Smooth muscle cell (in vitro differentiated cells): ENCODE data around the gene MRPL2. TPM values are rescaled to one million over a fixed set of nuclear protein-coding genes. Genes with fewer than 3 reads are reported as not detected.

ENCODE experiments used
- DNase-seq: peaks from one replicate; lab custom pipeline; 2025; ENCODE audit not compliant: unreplicated experiment; lab: John Stamatoyannopoulos, UW
- H2AFZ ChIP-seq: fragments of 200-600 bp; sonication (generic); 2 replicates; pipeline ENCODE4 v1.6.0; 2016; ENCODE audit warnings: antibody characterized with exemption, low read depth, mild to moderate bottlenecking
- H3F3A ChIP-seq: fragments of 200-600 bp; sonication (generic); 2 replicates; pipeline ENCODE4 v1.6.0; 2017; ENCODE audit warnings: antibody characterized with exemption, low read depth
- H3K27ac ChIP-seq: fragments of 200-600 bp; sonication (generic); 2 replicates; pipeline ENCODE4 v1.5.1; 2016; ENCODE audit warnings: low read depth, mild to moderate bottlenecking
- H3K27me3 ChIP-seq: fragments of 200-600 bp; sonication (generic); 2 replicates; pipeline ENCODE4 v1.6.1; 2016; ENCODE audit warnings: low read depth, mild to moderate bottlenecking
- H3K36me3 ChIP-seq: fragments of 200-600 bp; sonication (generic); 2 replicates; pipeline ENCODE4 v1.5.1; 2016; ENCODE audit warnings: low read depth
- H3K4me1 ChIP-seq: fragments of 200-600 bp; sonication (generic); 2 replicates; pipeline ENCODE4 v1.5.1; 2016; ENCODE audit warnings: low read depth
- H3K4me2 ChIP-seq: fragments of 200-600 bp; sonication (generic); 2 replicates; pipeline ENCODE4 v1.6.0; 2016; ENCODE audit warnings: mild to moderate bottlenecking
- H3K4me3 ChIP-seq: fragments of 200-600 bp; sonication (generic); 2 replicates; pipeline ENCODE4 v1.5.1; 2016; ENCODE audit warnings: mild to moderate bottlenecking
- H3K79me2 ChIP-seq: fragments of 200-600 bp; sonication (generic); 2 replicates; pipeline ENCODE4 v1.6.0; 2016; ENCODE audit warnings: low read depth, mild to moderate bottlenecking
- H3K9ac ChIP-seq: fragments of 200-600 bp; sonication (generic); 2 replicates; pipeline ENCODE4 v1.6.0; 2016; ENCODE audit warnings: low read depth
- H3K9me3 ChIP-seq: fragments of 200-600 bp; sonication (generic); replicated peaks from 2 replicates; pipeline ENCODE4 v1.5.1; 2016; ENCODE audit warnings: low read depth
- H4K20me1 ChIP-seq: fragments of 200-600 bp; sonication (generic); 2 replicates; pipeline ENCODE4 v1.6.0; 2016; ENCODE audit warnings: low read depth
- WGBS: methylation state at CpG from one replicate; pipeline ENCODE4 v1.1.7; 2016; ENCODE audit warnings: low lambda C conversion rate; 5-methylcytosine and 5-hydroxymethylcytosine counted together
- polyA plus RNA-seq: library from polyadenylated mRNA; unstranded; fragments of >200 nt; fragmentation: Nextera tagmentation; extraction: Ambion mirVana; gene quantifications from 2 replicates; pipeline ENCODE4 v1.2.1, GENCODE V29; 2016
- total RNA-seq: library from RNA; depleted of rRNA; stranded (reverse); fragments of >200 nt; gene quantifications from 2 replicates; pipeline ENCODE4 v1.2.3, GENCODE V29; 2014
- TF ChIP-seq, protein P1 (sequence below): fragments of 200-600 bp; sonication (generic); IDR thresholded peaks from 2 replicates; pipeline ENCODE4 v1.5.1; 2017; ENCODE audit warnings: borderline replicate concordance, mild to moderate bottlenecking, antibody characterized with exemption; ENCODE audit not compliant: insufficient read depth, poor library complexity, severe bottlenecking

Gene MRPL2
- total and polyA plus RNA-seq, 2 experiments from 2014 or later = 24.0 to 112 TPM

DNA sequence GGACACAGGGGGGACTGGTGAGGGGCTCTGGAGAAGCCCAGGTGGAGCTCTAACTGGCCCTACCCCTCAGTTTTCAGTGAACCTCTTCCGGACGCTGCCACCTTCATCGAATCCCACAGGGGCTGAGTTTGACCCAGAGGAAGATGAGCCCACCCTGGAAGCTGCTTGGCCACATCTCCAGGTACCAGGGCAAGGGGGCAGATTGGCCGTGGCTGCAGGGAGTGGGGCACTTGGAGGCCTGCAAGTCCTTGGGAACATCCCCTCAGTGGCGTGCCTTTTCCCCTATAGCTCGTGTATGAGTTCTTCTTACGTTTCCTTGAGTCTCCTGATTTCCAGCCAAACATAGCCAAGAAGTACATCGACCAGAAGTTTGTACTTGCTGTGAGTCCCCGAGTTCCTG, 52.1 kb downstream of the MRPL2 start:
- Histone ChIP-seq H3K4me2 (no peak overlapping the region), H3K9ac (no peak overlapping the region), H3K4me3 (no peak overlapping the region), H3K36me3 (no peaks in the 10 kb centered on the region), H3F3A (no peaks in the 10 kb centered on the region), H2AFZ (no peak overlapping the region), H3K27ac (no peak overlapping the region), H3K9me3 (no peaks in the 10 kb centered on the region), H3K79me2 (peaks cover 5% of the 10 kb centered on the region), H3K4me1 (no peaks in the 10 kb centered on the region), H3K27me3 (no peaks in the 10 kb centered on the region), H4K20me1 (no peaks in the 10 kb centered on the region)
- 94% methylated on average over 9 of the region's 9 CpGs for WGBS
- no peak for DNase-seq
- TF ChIP-seq, protein P1, sequence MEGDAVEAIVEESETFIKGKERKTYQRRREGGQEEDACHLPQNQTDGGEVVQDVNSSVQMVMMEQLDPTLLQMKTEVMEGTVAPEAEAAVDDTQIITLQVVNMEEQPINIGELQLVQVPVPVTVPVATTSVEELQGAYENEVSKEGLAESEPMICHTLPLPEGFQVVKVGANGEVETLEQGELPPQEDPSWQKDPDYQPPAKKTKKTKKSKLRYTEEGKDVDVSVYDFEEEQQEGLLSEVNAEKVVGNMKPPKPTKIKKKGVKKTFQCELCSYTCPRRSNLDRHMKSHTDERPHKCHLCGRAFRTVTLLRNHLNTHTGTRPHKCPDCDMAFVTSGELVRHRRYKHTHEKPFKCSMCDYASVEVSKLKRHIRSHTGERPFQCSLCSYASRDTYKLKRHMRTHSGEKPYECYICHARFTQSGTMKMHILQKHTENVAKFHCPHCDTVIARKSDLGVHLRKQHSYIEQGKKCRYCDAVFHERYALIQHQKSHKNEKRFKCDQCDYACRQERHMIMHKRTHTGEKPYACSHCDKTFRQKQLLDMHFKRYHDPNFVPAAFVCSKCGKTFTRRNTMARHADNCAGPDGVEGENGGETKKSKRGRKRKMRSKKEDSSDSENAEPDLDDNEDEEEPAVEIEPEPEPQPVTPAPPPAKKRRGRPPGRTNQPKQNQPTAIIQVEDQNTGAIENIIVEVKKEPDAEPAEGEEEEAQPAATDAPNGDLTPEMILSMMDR = no peak

DNA sequence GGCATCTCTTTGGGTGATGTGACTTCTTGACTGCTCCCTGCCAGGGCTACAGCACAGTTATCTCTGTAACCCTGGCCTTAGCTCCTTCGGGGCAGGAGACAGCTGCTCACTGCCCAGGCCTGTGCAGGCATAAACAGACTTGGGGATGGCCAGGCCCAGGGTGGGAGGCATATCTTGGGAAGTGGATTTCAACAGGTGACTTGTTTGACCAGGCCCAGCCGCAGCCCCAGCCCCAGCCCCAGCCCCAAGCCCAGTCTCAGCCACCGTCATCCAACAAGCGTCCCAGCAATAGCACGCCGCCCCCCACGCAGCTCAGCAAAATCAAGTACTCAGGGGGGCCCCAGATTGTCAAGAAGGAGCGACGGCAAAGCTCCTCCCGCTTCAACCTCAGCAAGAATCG, 53.0 kb downstream of the MRPL2 start:
- peaks cover 4% of the 10 kb centered on the region for H3K79me2 ChIP-seq
- H3F3A ChIP-seq = no peaks in the 10 kb centered on the region
- H2AFZ ChIP-seq = no peak overlapping the region
- no peak overlapping the region for H3K27ac ChIP-seq
- TF ChIP-seq, protein P1 = no peak
- H4K20me1 ChIP-seq = no peaks in the 10 kb centered on the region
- no peak overlapping the region for H3K4me2 ChIP-seq
- H3K9ac ChIP-seq = no peak overlapping the region
- no peaks in the 10 kb centered on the region for H3K27me3 ChIP-seq
- no peaks in the 10 kb centered on the region for H3K9me3 ChIP-seq
- no peaks in the 10 kb centered on the region for H3K36me3 ChIP-seq
- H3K4me1 ChIP-seq = no peaks in the 10 kb centered on the region
- DNase-seq = no peak
- 97% methylated on average over 11 of the region's 11 CpGs for WGBS
- no peak overlapping the region for H3K4me3 ChIP-seq

DNA sequence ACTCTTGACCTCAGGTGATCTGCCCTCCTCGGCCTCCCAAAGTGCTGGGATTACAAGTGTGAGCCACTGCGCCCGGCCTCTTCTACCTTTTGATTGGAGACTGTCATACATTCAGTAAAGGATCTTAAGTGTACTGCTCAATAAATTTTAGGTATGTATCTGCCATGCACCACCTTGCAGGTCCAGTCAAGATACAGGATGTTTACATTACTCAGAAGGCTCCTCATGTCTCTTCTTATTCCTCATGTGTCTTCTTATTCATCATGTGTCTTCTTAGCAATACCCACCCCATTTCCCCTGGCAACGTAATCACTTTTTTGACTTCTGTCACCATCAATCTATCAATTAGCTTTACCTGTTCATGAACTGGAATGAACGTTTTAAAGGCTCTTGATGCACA, 53.4 kb downstream of the MRPL2 start:
- Histone ChIP-seq H3K4me3 (no peak overlapping the region), H3K9ac (no peak overlapping the region), H3K27me3 (no peaks in the 10 kb centered on the region), H4K20me1 (no peaks in the 10 kb centered on the region), H3K79me2 (peaks cover 4% of the 10 kb centered on the region), H3K9me3 (no peaks in the 10 kb centered on the region), H3K4me1 (no peaks in the 10 kb centered on the region), H3K36me3 (no peaks in the 10 kb centered on the region), H2AFZ (no peak overlapping the region), H3K4me2 (no peak overlapping the region), H3K27ac (no peak overlapping the region), H3F3A (no peaks in the 10 kb centered on the region)
- TF ChIP-seq, protein P1 = no peak
- no peak for DNase-seq
- WGBS = 94% methylated on average over 5 of the region's 5 CpGs

Other genes with a start within 250 kb of the MRPL2 start
- gene RPL7L1, start 179.8 kb downstream of the MRPL2 start, total RNA-seq = 64.0 and 75.4 TPM in 2 replicates
- gene RPL7L1, start 179.8 kb downstream of the MRPL2 start, polyA plus RNA-seq = 51.7 and 57.6 TPM in 2 replicates
- gene PTCRA, start 143.4 kb downstream of the MRPL2 start, total RNA-seq = not detected in 2 replicates
- not detected in 2 replicates for gene PTCRA, start 143.4 kb downstream of the MRPL2 start, polyA plus RNA-seq
- 16.3 and 20.5 TPM in 2 replicates for gene CNPY3, start 130.0 kb downstream of the MRPL2 start, total RNA-seq
- 42.6 and 51.4 TPM in 2 replicates for gene CNPY3, start 130.0 kb downstream of the MRPL2 start, polyA plus RNA-seq
- not detected in 2 replicates for gene GNMT, start 98.7 kb downstream of the MRPL2 start, total RNA-seq
- 0.17 TPM in 1 of 2 replicates, not detected in the other for gene GNMT, start 98.7 kb downstream of the MRPL2 start, polyA plus RNA-seq
- gene PEX6, start 80.3 kb downstream of the MRPL2 start, total RNA-seq = 9.7 and 11.3 TPM in 2 replicates
- gene PEX6, start 80.3 kb downstream of the MRPL2 start, polyA plus RNA-seq = 23.4 and 24.6 TPM in 2 replicates
- 33.4 and 51.3 TPM in 2 replicates for gene PPP2R5D, start 74.9 kb downstream of the MRPL2 start, total RNA-seq
- gene PPP2R5D, start 74.9 kb downstream of the MRPL2 start, polyA plus RNA-seq = 44.1 and 46.4 TPM in 2 replicates
- 71.3 and 86.7 TPM in 2 replicates for gene MEA1, start 45.5 kb downstream of the MRPL2 start, total RNA-seq
- 154 and 161 TPM in 2 replicates for gene MEA1, start 45.5 kb downstream of the MRPL2 start, polyA plus RNA-seq
- 51.5 and 61.8 TPM in 2 replicates for gene KLHDC3, start 45.2 kb downstream of the MRPL2 start, total RNA-seq
- gene KLHDC3, start 45.2 kb downstream of the MRPL2 start, polyA plus RNA-seq = 102 and 113 TPM in 2 replicates
- gene RRP36, start 37.8 kb downstream of the MRPL2 start, total RNA-seq = 56.4 and 64.8 TPM in 2 replicates
- gene RRP36, start 37.8 kb downstream of the MRPL2 start, polyA plus RNA-seq = 71.9 and 72.7 TPM in 2 replicates
- 36.9 and 51.4 TPM in 2 replicates for gene CUL7, start 5.6 kb downstream of the MRPL2 start, total RNA-seq
- gene CUL7, start 5.6 kb downstream of the MRPL2 start, polyA plus RNA-seq = 48.7 and 49.6 TPM in 2 replicates
- gene KLC4, start 197 bp upstream of the MRPL2 start, total RNA-seq = 13.2 and 20.0 TPM in 2 replicates
- 25.3 and 25.7 TPM in 2 replicates for gene KLC4, start 197 bp upstream of the MRPL2 start, polyA plus RNA-seq
- gene PTK7, start 16.9 kb upstream of the MRPL2 start, total RNA-seq = 376 and 417 TPM in 2 replicates
- gene PTK7, start 16.9 kb upstream of the MRPL2 start, polyA plus RNA-seq = 596 and 598 TPM in 2 replicates
- 20.6 and 22.9 TPM in 2 replicates for gene SRF, start 111.8 kb upstream of the MRPL2 start, total RNA-seq
- gene SRF, start 111.8 kb upstream of the MRPL2 start, polyA plus RNA-seq = 6.8 and 9.3 TPM in 2 replicates
- 18.8 and 22.3 TPM in 2 replicates for gene CUL9, start 122.8 kb upstream of the MRPL2 start, total RNA-seq
- 13.9 and 37.1 TPM in 2 replicates for gene CUL9, start 122.8 kb upstream of the MRPL2 start, polyA plus RNA-seq
- gene DNPH1, start 170.0 kb upstream of the MRPL2 start, total RNA-seq = 18.4 and 33.8 TPM in 2 replicates
- gene DNPH1, start 170.0 kb upstream of the MRPL2 start, polyA plus RNA-seq = 82.1 and 82.4 TPM in 2 replicates
- gene TTBK1, start 184.0 kb upstream of the MRPL2 start, total RNA-seq = not detected in 2 replicates
- 0.17 TPM in 1 of 2 replicates, not detected in the other for gene TTBK1, start 184.0 kb upstream of the MRPL2 start, polyA plus RNA-seq
- not detected in 2 replicates for gene SLC22A7, start 238.8 kb upstream of the MRPL2 start, total RNA-seq
- not detected in 2 replicates for gene SLC22A7, start 238.8 kb upstream of the MRPL2 start, polyA plus RNA-seq
- not detected in 2 replicates for gene CRIP3, start 249.4 kb upstream of the MRPL2 start, total RNA-seq
- 0.44 TPM in 1 of 2 replicates, not detected in the other for gene CRIP3, start 249.4 kb upstream of the MRPL2 start, polyA plus RNA-seq